HFF-Myc (cell line): ENCODE results near the gene NTF4.
A peak's percentile ranks its signal among the peaks of the same experiment; 100 is the strongest.
"Not testable (repeated sequence)": the region's sequence is repeated elsewhere in the genome, so short reads cannot be mapped to it uniquely, and the experiment has no call there.

ENCODE experiments used
- DNase-seq: peaks from one replicate; pipeline ENCODE4 v3.0.0-alpha.2; 2011; ENCODE audit warnings: low read depth; ENCODE audit errors: extremely low read depth
- H3K4me3 ChIP-seq: replicated peaks from 2 replicates; pipeline ENCODE4 v1.5.1; 2011; ENCODE audit warnings: low read depth, mild to moderate bottlenecking, control low read depth, low read length
- TF ChIP-seq, protein P1 (sequence below): IDR thresholded peaks from 2 replicates; pipeline ENCODE4 v1.5.1; 2012; ENCODE audit warnings: mild to moderate bottlenecking, low read depth, low read length, control low read depth; ENCODE audit errors: missing control alignments

NTF4 gene

GRCh38 chr19:49057636-49058234 lies 6.9 kb downstream of the NTF4 start, which contains the start of gene CGB7:
CGB7 (minus strand) TSS chr19:49057749; CDS start chr19:49055375, 2,374 bp downstream.
- no peak for DNase-seq
- TF ChIP-seq, protein P1, sequence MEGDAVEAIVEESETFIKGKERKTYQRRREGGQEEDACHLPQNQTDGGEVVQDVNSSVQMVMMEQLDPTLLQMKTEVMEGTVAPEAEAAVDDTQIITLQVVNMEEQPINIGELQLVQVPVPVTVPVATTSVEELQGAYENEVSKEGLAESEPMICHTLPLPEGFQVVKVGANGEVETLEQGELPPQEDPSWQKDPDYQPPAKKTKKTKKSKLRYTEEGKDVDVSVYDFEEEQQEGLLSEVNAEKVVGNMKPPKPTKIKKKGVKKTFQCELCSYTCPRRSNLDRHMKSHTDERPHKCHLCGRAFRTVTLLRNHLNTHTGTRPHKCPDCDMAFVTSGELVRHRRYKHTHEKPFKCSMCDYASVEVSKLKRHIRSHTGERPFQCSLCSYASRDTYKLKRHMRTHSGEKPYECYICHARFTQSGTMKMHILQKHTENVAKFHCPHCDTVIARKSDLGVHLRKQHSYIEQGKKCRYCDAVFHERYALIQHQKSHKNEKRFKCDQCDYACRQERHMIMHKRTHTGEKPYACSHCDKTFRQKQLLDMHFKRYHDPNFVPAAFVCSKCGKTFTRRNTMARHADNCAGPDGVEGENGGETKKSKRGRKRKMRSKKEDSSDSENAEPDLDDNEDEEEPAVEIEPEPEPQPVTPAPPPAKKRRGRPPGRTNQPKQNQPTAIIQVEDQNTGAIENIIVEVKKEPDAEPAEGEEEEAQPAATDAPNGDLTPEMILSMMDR = no peak
- H3K4me3 ChIP-seq = peak within 1 kb of the TSS; percentile 42

- DNase-seq = not testable (repeated sequence)
- H3K4me3 ChIP-seq = peak overlapping the region; percentile 42
Observed at GRCh38 chr19:49056902-49057596, 7.6 kb downstream of the NTF4 start.

- DNase-seq = no peak
- TF ChIP-seq, protein P1 = peak; percentile 30
- peak overlapping the region; percentile 42 for H3K4me3 ChIP-seq
Observed at GRCh38 chr19:49056101-49056901, 8.3 kb downstream of the NTF4 start.

DNA sequence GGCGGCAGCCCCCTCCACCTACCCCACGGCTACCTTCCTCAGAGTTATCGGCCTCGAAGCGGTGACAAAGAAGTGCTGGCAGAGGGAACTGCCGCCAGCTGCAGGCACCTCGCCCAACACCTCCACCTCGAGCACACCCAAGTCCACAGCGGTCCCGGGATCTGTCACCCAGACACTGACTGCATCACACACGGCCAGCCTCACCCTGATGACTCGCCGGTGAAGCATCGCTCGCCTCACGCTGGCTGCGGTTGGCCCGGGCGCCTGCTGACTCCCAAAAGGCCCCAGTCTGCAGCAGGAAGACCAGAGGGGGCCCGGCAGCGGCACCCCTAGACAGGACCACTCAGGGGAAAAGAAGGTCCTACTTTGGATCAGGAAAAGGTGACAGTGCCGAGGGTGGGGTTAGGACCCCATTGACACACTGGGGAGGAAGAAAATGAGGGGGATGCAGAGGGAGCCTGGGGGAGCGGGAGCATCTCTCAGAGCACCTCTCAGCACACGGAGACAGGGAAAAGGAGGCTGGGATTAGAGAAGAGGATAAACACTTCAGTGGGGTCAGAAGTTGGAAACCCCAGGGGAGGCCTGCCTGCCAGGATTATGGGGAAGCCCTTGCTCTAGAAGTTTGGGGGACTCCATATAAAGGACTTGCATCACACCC lies 14.1 kb downstream of the NTF4 start:
- not testable (repeated sequence) for H3K4me3 ChIP-seq, DNase-seq

- DNase-seq, H3K4me3 ChIP-seq: not testable (repeated sequence)
Observed at GRCh38 chr19:49049834-49050233, 14.8 kb downstream of the NTF4 start.

DNA sequence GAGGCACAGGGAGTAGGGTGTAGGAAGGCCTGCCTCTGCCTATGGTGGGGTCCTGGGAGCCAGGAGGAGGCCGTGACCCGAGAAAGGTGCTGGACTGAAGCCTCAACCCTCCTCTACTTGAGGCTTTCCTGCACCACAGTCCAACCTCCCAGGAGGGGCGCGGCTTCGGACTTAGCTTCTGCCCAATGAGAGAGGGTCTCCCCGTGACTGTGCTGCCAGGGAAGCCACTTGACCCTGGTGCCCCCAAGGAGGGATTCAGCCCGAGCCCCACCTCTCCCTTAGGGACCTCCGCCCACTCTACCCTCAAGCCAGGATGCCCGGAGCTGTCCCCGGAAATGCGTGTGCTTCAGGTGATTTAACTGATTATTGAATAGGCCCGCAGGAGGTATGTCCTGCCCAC lies 15.6 kb downstream of the NTF4 start, which contains the start of gene CGB8:
Gene CGB8, minus strand, starts transcription at position 101 of the 400 bp plus-strand sequence. CDS start 372 bp downstream, outside the sequence.
- not testable (repeated sequence) for H3K4me3 ChIP-seq, DNase-seq

- H3K4me3 ChIP-seq, DNase-seq: not testable (repeated sequence)
Observed at GRCh38 chr19:49043548-49043947, 21.1 kb downstream of the NTF4 start, which contains the start of gene CGB5. CGB5 (plus strand) TSS chr19:49043848; CDS start chr19:49044210, 362 bp downstream.

DNA sequence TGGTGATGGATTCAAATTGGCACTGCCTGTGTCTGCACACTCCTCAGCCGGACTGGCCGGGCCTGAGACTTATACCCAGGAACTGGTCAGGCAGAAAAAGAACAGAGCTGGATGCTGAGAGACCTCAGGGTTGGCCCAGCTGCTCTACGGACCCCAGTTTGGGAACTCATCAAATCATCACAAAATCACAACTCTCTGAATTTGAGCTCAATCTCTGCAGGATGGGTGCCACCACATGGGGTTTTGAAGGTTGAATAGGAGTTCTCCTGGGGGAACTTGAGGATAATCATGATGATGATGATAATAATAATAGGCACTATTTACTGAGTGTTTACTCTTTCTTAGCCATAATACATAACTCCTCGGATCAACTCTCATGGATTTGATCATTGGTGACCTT lies 22.0 kb downstream of the NTF4 start:
- H3K4me3 ChIP-seq, DNase-seq: not testable (repeated sequence)

DNA sequence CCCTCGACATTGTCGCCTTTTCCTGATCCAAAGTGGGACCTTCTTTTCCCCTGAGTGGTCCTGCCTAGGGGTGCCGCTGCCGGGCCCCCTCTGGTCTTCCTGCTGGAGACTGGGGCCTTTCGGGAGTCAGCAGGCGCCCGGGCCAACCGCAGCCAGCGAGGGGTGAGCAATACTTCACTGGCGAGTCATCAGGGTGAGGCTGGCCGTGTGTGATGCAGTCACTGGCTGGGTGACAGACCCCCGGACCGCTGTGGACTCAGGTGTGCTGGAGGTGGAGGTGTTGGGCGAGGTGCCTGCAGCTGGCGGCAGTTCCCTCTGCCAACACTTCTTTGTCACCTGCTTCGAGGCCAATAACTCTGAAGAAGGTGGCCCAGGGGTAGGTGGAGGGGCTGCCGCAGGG lies 22.4 kb downstream of the NTF4 start:
- no peak overlapping the region for H3K4me3 ChIP-seq
- no peak for DNase-seq
- TF ChIP-seq, protein P1 = no peak

DNA sequence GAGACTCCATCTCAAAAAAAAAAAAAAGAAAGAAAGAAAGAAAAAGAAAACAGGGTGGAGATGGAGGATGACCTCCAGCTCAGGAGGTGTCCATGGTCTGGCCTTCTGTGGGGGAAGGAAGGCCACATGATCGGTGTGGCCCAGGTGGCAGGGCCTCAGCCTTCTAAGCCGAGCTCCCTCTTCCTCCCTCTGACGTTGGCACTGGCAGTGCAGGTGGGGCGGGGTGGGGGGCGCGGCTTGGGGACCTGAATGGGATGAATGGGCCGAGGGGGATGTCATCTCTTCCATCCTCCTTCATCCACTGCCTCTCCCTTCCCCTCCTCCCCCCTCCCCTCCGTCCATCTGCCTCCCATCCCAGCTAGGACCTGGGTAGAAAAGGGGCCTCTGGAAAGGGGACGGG lies 24.9 kb downstream of the NTF4 start:
- not testable (repeated sequence) for DNase-seq, H3K4me3 ChIP-seq

DNA sequence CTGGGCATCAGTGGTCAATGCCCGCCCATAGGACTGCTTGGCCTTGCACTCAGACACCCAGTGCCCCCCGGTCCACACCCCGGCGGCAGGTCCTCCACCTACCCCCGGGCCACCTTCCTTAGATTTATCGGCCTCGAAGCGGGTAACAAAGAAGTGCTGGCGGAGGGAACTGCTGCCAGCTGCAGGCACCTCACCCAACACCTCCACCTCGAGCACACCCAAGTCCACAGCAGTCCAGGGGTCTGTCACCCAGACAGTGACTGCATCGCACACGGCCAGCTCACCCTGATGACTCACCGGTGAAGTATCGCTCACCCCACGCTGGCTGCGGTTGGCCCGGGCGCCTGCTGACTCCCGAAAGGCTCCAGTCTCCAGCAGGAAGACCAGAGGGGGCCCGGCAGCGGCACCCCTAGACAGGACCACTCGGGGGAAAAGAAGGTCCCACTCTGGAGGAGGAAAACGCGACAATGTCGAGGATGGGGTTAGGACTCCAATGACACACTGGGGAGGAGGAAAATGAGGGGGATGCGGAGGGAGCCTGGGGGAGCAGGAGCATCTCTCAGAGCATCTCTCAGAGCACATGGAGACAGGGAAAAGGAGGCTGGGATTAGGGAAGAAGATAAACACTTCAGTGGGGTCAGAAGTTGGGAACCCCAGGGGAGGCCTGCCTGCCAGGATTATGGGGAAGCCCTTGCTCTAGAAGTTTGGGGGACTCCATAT lies 25.9 kb downstream of the NTF4 start:
- H3K4me3 ChIP-seq, DNase-seq: not testable (repeated sequence)

- not testable (repeated sequence) for DNase-seq, H3K4me3 ChIP-seq
Observed at GRCh38 chr19:49038111-49038510, 26.5 kb downstream of the NTF4 start.
